ENCODE results near the gene ADGRG4. TPM values are rescaled to one million over a fixed set of nuclear protein-coding genes. Genes with fewer than 3 reads are reported as not detected.

ADGRG4 gene
- total RNA-seq, 1 experiment from 2014 or later = not detected

DNA sequence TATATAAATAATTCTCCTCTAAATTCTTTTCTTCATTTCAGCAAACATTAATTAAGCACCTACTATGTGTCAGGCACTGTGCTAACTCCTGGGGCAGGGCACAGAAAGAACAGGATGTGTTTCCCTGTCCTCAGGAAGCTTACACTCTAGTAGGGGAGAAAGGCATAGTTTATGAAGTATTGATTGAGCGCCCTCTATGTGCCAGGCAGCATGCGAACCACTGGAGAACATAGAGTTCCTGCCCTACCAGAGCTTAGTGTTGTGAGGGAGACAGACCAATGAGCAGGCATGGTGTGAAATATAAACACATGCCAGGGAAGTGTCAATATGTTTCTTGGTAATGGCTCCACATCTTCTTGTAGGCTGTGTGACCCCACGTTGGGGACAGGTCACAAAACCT, 3.7 kb downstream of the ADGRG4 start:
- no peaks in the 10 kb centered on the region for H3K36me3 ChIP-seq (ENCODE audit: low read depth, low read length)
- H3K4me2 ChIP-seq (ENCODE audit: low read length) = no peak overlapping the region
- no peak overlapping the region for H3K4me3 ChIP-seq (ENCODE audit: low read length)
- intact Hi-C loops (cut with micrococcal nuclease) = no loop called here
- H4K20me1 ChIP-seq (ENCODE audit: low read length) = no peaks in the 10 kb centered on the region
- H3K4me1 ChIP-seq (ENCODE audit: insufficient read depth, low read length) = no peaks in the 10 kb centered on the region
- no peak overlapping the region for H2AFZ ChIP-seq (ENCODE audit: low read length)
- no peak overlapping the region for H3K27ac ChIP-seq (ENCODE audit: low read length)
- no peak overlapping the region for H3K9ac ChIP-seq (ENCODE audit: low read length)
- BruUV-seq (replicated peaks) = no TSS peak
- DNase-seq (no peak), ATAC-seq (no peak)
- H3F3A ChIP-seq (ENCODE audit: low read length, unreplicated experiment) = no peaks in the 10 kb centered on the region
- ChIA-PET CTCF (no interaction called here), POLR2A (ENCODE audit: unreplicated experiment) (no interaction called here)
- H3K9me3 ChIP-seq (ENCODE audit: low read length) = no peaks in the 10 kb centered on the region
- H3K79me2 ChIP-seq (ENCODE audit: low read length) = no peaks in the 10 kb centered on the region
- H3K9me2 ChIP-seq (replicated peaks; ENCODE audit: low read length) = no peaks in the 10 kb centered on the region
- TF ChIP-seq, protein P1, sequence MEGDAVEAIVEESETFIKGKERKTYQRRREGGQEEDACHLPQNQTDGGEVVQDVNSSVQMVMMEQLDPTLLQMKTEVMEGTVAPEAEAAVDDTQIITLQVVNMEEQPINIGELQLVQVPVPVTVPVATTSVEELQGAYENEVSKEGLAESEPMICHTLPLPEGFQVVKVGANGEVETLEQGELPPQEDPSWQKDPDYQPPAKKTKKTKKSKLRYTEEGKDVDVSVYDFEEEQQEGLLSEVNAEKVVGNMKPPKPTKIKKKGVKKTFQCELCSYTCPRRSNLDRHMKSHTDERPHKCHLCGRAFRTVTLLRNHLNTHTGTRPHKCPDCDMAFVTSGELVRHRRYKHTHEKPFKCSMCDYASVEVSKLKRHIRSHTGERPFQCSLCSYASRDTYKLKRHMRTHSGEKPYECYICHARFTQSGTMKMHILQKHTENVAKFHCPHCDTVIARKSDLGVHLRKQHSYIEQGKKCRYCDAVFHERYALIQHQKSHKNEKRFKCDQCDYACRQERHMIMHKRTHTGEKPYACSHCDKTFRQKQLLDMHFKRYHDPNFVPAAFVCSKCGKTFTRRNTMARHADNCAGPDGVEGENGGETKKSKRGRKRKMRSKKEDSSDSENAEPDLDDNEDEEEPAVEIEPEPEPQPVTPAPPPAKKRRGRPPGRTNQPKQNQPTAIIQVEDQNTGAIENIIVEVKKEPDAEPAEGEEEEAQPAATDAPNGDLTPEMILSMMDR (conservative IDR thresholded peaks at IDR 0.05; ENCODE audit: low read depth, low read length) = peak; percentile 29; the same call in 1 of the 2 replicates
- no peak for TF ChIP-seq EZH2phosphoT487 (IDR thresholded peaks at IDR 0.05; ENCODE audit: borderline replicate concordance, low read length)
- no peaks in the 10 kb centered on the region for H3K27me3 ChIP-seq (ENCODE audit: low read length)

DNA sequence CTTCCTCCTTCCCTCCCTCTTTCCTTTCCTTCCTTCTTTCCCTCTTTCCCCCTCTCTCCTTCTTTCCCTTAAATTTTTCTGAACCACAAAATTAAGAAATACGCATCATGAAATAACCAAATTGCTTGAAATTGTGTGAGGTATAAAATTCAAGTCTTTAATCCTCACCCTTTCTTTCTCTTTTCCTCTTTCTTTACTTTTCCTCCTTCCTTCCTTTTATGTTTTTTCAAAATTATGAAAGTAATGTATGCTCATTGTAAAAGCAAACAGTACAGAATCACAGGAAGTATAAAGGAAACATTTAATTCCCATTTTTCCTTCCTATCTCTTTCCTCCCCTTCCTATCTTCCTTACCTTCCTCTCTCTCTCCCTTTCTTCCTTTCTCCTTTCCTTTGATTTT, 5.4 kb downstream of the ADGRG4 start:
- Histone ChIP-seq H3K9me2 (replicated peaks; ENCODE audit: low read length) (no peaks in the 10 kb centered on the region), H3K36me3 (ENCODE audit: low read depth, low read length) (no peaks in the 10 kb centered on the region)
- BruUV-seq (replicated peaks) = no TSS peak

DNA sequence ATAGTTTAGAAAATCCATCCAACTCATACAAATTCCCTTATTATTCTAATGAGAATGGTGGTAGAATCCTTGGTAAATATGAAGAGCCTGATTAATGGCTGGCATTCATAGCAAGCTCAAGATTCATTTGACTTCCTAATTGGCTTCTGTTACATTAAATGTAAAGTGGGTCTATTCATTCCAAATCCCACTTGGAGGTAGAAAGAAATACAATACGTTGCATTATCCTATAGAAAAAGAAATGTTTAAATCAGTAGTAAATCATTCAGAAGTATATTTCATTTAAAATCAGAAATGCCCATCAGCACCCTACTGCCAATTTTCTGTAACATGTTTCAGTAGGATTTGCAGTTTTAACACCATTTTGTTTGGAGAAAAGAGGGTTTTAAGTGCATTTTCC, 6.7 kb downstream of the ADGRG4 start:
- Histone ChIP-seq H3K79me2 (ENCODE audit: low read length) (no peaks in the 10 kb centered on the region), H2AFZ (ENCODE audit: low read length) (no peak overlapping the region), H3K9me2 (replicated peaks; ENCODE audit: low read length) (no peaks in the 10 kb centered on the region), H3K9me3 (ENCODE audit: low read length) (no peaks in the 10 kb centered on the region), H3K4me1 (ENCODE audit: insufficient read depth, low read length) (peaks cover 7% of the 10 kb centered on the region; the same call in 1 of the 2 replicates), H3K9ac (ENCODE audit: low read length) (no peak overlapping the region), H3K36me3 (ENCODE audit: low read depth, low read length) (no peaks in the 10 kb centered on the region), H3F3A (ENCODE audit: low read length, unreplicated experiment) (no peaks in the 10 kb centered on the region), H3K27ac (ENCODE audit: low read length) (no peak overlapping the region), H3K4me3 (ENCODE audit: low read length) (no peak overlapping the region), H3K27me3 (ENCODE audit: low read length) (no peaks in the 10 kb centered on the region), H3K4me2 (ENCODE audit: low read length) (no peak overlapping the region), H4K20me1 (ENCODE audit: low read length) (no peaks in the 10 kb centered on the region)
- POLR2A ChIA-PET (ENCODE audit: unreplicated experiment) = no interaction called here
- DNase-seq (no peak), ATAC-seq (no peak)
- intact Hi-C loops (cut with micrococcal nuclease) = no loop called here
- no TSS peak for BruUV-seq (replicated peaks)
- TF ChIP-seq EZH2phosphoT487 (IDR thresholded peaks at IDR 0.05; ENCODE audit: borderline replicate concordance, low read length) (no peak), EZH2 (IDR thresholded peaks at IDR 0.05; ENCODE audit: low read length, unreplicated experiment) (no peak)
- TF ChIP-seq, protein P1 (conservative IDR thresholded peaks at IDR 0.05; ENCODE audit: low read depth, low read length) = no peak
- CTCF ChIA-PET = no interaction called here

More for the DNA sequence above, 5.4 kb downstream of the ADGRG4 start:
- POLR2A ChIA-PET (ENCODE audit: unreplicated experiment) = no interaction called here
- TF ChIP-seq, protein P1 (conservative IDR thresholded peaks at IDR 0.05; ENCODE audit: low read depth, low read length) = no peak
- no peak for TF ChIP-seq EZH2phosphoT487 (IDR thresholded peaks at IDR 0.05; ENCODE audit: borderline replicate concordance, low read length)
- TF ChIP-seq EZH2 (IDR thresholded peaks at IDR 0.05; ENCODE audit: low read length, unreplicated experiment) = no peak
- H2AFZ ChIP-seq (ENCODE audit: low read length) = no peak overlapping the region
- DNase-seq (no peak), ATAC-seq (no peak)
- H3K9ac ChIP-seq (ENCODE audit: low read length) = no peak overlapping the region
- peaks cover 7% of the 10 kb centered on the region; the same call in 1 of the 2 replicates for H3K4me1 ChIP-seq (ENCODE audit: insufficient read depth, low read length)
- H3K79me2 ChIP-seq (ENCODE audit: low read length) = no peaks in the 10 kb centered on the region
- no peaks in the 10 kb centered on the region for H4K20me1 ChIP-seq (ENCODE audit: low read length)
- no peak overlapping the region for H3K27ac ChIP-seq (ENCODE audit: low read length)
- CTCF ChIA-PET = no interaction called here
- no peaks in the 10 kb centered on the region for H3F3A ChIP-seq (ENCODE audit: low read length, unreplicated experiment)
- H3K4me2 ChIP-seq (ENCODE audit: low read length) = no peak overlapping the region
- H3K27me3 ChIP-seq (ENCODE audit: low read length) = no peaks in the 10 kb centered on the region
- H3K9me3 ChIP-seq (ENCODE audit: low read length) = no peaks in the 10 kb centered on the region
- H3K4me3 ChIP-seq (ENCODE audit: low read length) = no peak overlapping the region
- intact Hi-C loops (cut with micrococcal nuclease) = no loop called here

All from PC-3 (cell line).